SKM-1 treated with dmso at 0.1 percent for 144 hours (cell line): ENCODE data around the gene STIM1.

ENCODE experiments used
- DNase-seq: peaks from one replicate; lab custom pipeline; 2025; ENCODE audit not compliant: unreplicated experiment; lab: John Stamatoyannopoulos, UW

STIM1 gene

GRCh38 chr11:4061700-4062099 is 206.2 kb downstream of the STIM1 start:
- no peak for DNase-seq

- DNase-seq = no peak
These were observed 207.9 kb downstream of the STIM1 start for GRCh38 chr11:4063348-4063747.

GRCh38 chr11:4064278-4064955 is 209.0 kb downstream of the STIM1 start:
- no peak for DNase-seq

- DNase-seq = no peak
These were observed 209.6 kb downstream of the STIM1 start for GRCh38 chr11:4065086-4065485.

- no peak for DNase-seq
These were observed 210.3 kb downstream of the STIM1 start for GRCh38 chr11:4065601-4066377.

- DNase-seq = peak; percentile 69
These were observed 211.4 kb downstream of the STIM1 start for GRCh38 chr11:4066910-4067309.

GRCh38 chr11:4068962-4069361 is 213.5 kb downstream of the STIM1 start:
- no peak for DNase-seq

GRCh38 chr11:4071325-4071724 is 215.9 kb downstream of the STIM1 start:
- DNase-seq = no peak

- no peak for DNase-seq
These were observed 216.4 kb downstream of the STIM1 start for GRCh38 chr11:4071914-4072313.

GRCh38 chr11:4072668-4073285 is 217.3 kb downstream of the STIM1 start:
- DNase-seq = peak; percentile 81

- DNase-seq = no peak
These were observed 218.8 kb downstream of the STIM1 start for GRCh38 chr11:4074266-4074665.

- no peak for DNase-seq
These were observed 221.3 kb downstream of the STIM1 start for GRCh38 chr11:4076774-4077173.

GRCh38 chr11:4083198-4083597 is 227.7 kb downstream of the STIM1 start:
- DNase-seq = no peak

GRCh38 chr11:4084406-4085125 is 229.1 kb downstream of the STIM1 start:
- no peak for DNase-seq

- no peak for DNase-seq
These were observed 230.1 kb downstream of the STIM1 start for GRCh38 chr11:4085575-4085974.

GRCh38 chr11:4086575-4087353 is 231.3 kb downstream of the STIM1 start:
- no peak for DNase-seq

GRCh38 chr11:4087551-4087950 is 232.1 kb downstream of the STIM1 start:
- no peak for DNase-seq

GRCh38 chr11:4090258-4090657 is 234.8 kb downstream of the STIM1 start:
- no peak for DNase-seq

- DNase-seq = no peak
These were observed 236.6 kb downstream of the STIM1 start for GRCh38 chr11:4092026-4092425.

- DNase-seq = no peak
These were observed 238.3 kb downstream of the STIM1 start for GRCh38 chr11:4093519-4094347.
